Vagina (tissue), 2 donors: Measurements from ENCODE around the gene TBC1D19. TPM values are rescaled to one million over a fixed set of nuclear protein-coding genes. Genes with fewer than 3 reads are reported as not detected.

Experiments used
- DNase-seq, 2 donors: peaks; one replicate each; pipeline ENCODE4 v3.0.0-alpha.2; 2017; ENCODE audit errors: extremely low spot score in 2 of 2
- H3K27ac ChIP-seq: fragments of 200-600 bp; sonication (generic); one replicate; pipeline ENCODE4 v1.5.1; 2019
- H3K27me3 ChIP-seq: fragments of 200-600 bp; sonication (generic); one replicate; pipeline ENCODE4 v1.5.1; 2019
- H3K36me3 ChIP-seq, 2 donors: fragments of 200-600 bp; sonication (generic); one replicate each; pipeline ENCODE4 v1.5.1; 2017 to 2019
- H3K4me1 ChIP-seq: fragments of 200-600 bp; sonication (generic); one replicate; pipeline ENCODE4 v1.5.1; 2019
- H3K4me3 ChIP-seq, 2 donors: fragments of 200-600 bp; sonication (generic); 1 replicate in 1 of 2; 2 replicates in 1 of 2; pipeline ENCODE4 v1.5.1; 2016 to 2019
- H3K9me3 ChIP-seq: fragments of 200-600 bp; sonication (generic); one replicate; pipeline ENCODE4 v1.5.1; 2019
- CTCF ChIP-seq, 3 experiments: fragments of 450-650 bp in 2 of 3; fragments of 200-600 bp in 1 of 3; sonication (generic) in 1 of 3; IDR thresholded peaks; one replicate each; pipeline ENCODE4 v1.5.1; 2017 to 2019; ENCODE audit warnings: antibody characterized with exemption in 3 of 3, mild to moderate bottlenecking in 2 of 3, moderate library complexity in 2 of 3
- POLR2A ChIP-seq, 2 donors: fragments of 450-650 bp; IDR thresholded peaks; one replicate each; pipeline ENCODE4 v1.6.1; 2017; ENCODE audit warnings: antibody characterized with exemption in 2 of 2, mild to moderate bottlenecking in 2 of 2, moderate library complexity in 2 of 2
- POLR2AphosphoS5 ChIP-seq, 2 donors: sonication (generic); formaldehyde crosslinking; IDR thresholded peaks; one replicate each; pipeline ENCODE4 v1.9.0; 2017; ENCODE audit warnings: antibody characterized with exemption in 2 of 2, mild to moderate bottlenecking in 2 of 2, low read depth in 1 of 2; ENCODE audit not compliant: insufficient read depth in 1 of 2
- intact Hi-C: fragments of 100-400 bp; cut with DNase I; formaldehyde crosslinking; loops from one replicate; pipeline ENCODE4 v1.15.1; 2023
- total RNA-seq: library from RNA; depleted of rRNA; stranded (reverse); fragments of >200 nt; gene quantifications from one replicate; pipeline ENCODE4 v1.2.3, GENCODE V29; 2016

Gene TBC1D19
- total RNA-seq, 1 donor from 2014 or later: 10.8 TPM

- H3K27ac ChIP-seq: no peak overlapping the region
- H3K4me3 ChIP-seq: no peak overlapping the region
- no peaks in the 10 kb centered on the region for H3K9me3 ChIP-seq
- TF ChIP-seq POLR2A (IDR thresholded peaks at IDR 0.05) (no peak), CTCF (IDR thresholded peaks at IDR 0.05) (no peak), POLR2AphosphoS5 (IDR thresholded peaks at IDR 0.05; ENCODE audit: insufficient read depth in 1 of 2, low read depth in 1 of 2) (no peak)
- intact Hi-C loops: no loop called here
- no peaks in the 10 kb centered on the region for H3K36me3 ChIP-seq
- no peaks in the 10 kb centered on the region for H3K4me1 ChIP-seq
- DNase-seq: no peak
- H3K27me3 ChIP-seq: no peaks in the 10 kb centered on the region
Observed at GRCh38 chr4:26758899-26759298, 175.0 kb downstream of the TBC1D19 start.

GRCh38 chr4:26762650-26763049 lies 178.8 kb downstream of the TBC1D19 start:
- TF ChIP-seq POLR2AphosphoS5 (IDR thresholded peaks at IDR 0.05; ENCODE audit: insufficient read depth in 1 of 2, low read depth in 1 of 2): no peak
- TF ChIP-seq POLR2A (IDR thresholded peaks at IDR 0.05): no peak
- no peak for TF ChIP-seq CTCF (IDR thresholded peaks at IDR 0.05)
- intact Hi-C loops: no loop called here
- Histone ChIP-seq H3K4me3 (no peak overlapping the region), H3K36me3 (no peaks in the 10 kb centered on the region), H3K27ac (no peak overlapping the region), H3K9me3 (no peaks in the 10 kb centered on the region), H3K27me3 (no peaks in the 10 kb centered on the region), H3K4me1 (no peaks in the 10 kb centered on the region)
- DNase-seq: no peak

GRCh38 chr4:26763063-26763462 lies 179.2 kb downstream of the TBC1D19 start:
- H3K9me3 ChIP-seq: no peaks in the 10 kb centered on the region
- no peaks in the 10 kb centered on the region for H3K4me1 ChIP-seq
- no peak for TF ChIP-seq POLR2A (IDR thresholded peaks at IDR 0.05)
- no peak for TF ChIP-seq POLR2AphosphoS5 (IDR thresholded peaks at IDR 0.05; ENCODE audit: insufficient read depth in 1 of 2, low read depth in 1 of 2)
- TF ChIP-seq CTCF (IDR thresholded peaks at IDR 0.05): no peak
- no peak overlapping the region for H3K27ac ChIP-seq
- H3K36me3 ChIP-seq: no peaks in the 10 kb centered on the region
- no peak for DNase-seq
- no peaks in the 10 kb centered on the region for H3K27me3 ChIP-seq
- no peak overlapping the region for H3K4me3 ChIP-seq
- intact Hi-C loops: no loop called here

GRCh38 chr4:26763648-26764047 lies 179.8 kb downstream of the TBC1D19 start:
- TF ChIP-seq CTCF (IDR thresholded peaks at IDR 0.05) (no peak), POLR2A (IDR thresholded peaks at IDR 0.05) (no peak), POLR2AphosphoS5 (IDR thresholded peaks at IDR 0.05; ENCODE audit: insufficient read depth in 1 of 2, low read depth in 1 of 2) (no peak)
- Histone ChIP-seq H3K9me3 (no peaks in the 10 kb centered on the region), H3K4me1 (no peaks in the 10 kb centered on the region), H3K36me3 (no peaks in the 10 kb centered on the region), H3K27me3 (no peaks in the 10 kb centered on the region), H3K4me3 (no peak overlapping the region), H3K27ac (no peak overlapping the region)
- intact Hi-C loops: no loop called here
- no peak for DNase-seq

- Histone ChIP-seq H3K36me3 (no peaks in the 10 kb centered on the region), H3K4me3 (no peak overlapping the region), H3K27ac (no peak overlapping the region), H3K4me1 (no peaks in the 10 kb centered on the region), H3K27me3 (no peaks in the 10 kb centered on the region), H3K9me3 (no peaks in the 10 kb centered on the region)
- intact Hi-C loops: no loop called here
- no peak for DNase-seq
- TF ChIP-seq POLR2AphosphoS5 (IDR thresholded peaks at IDR 0.05; ENCODE audit: insufficient read depth in 1 of 2, low read depth in 1 of 2) (no peak), CTCF (IDR thresholded peaks at IDR 0.05) (no peak), POLR2A (IDR thresholded peaks at IDR 0.05) (no peak)
Observed at GRCh38 chr4:26764231-26764630, 180.3 kb downstream of the TBC1D19 start.
